ENCODE measurements around the gene AKNAD1. TPM values are rescaled to one million over a fixed set of nuclear protein-coding genes. Genes with fewer than 3 reads are reported as not detected.

AKNAD1 gene
- total and polyA plus RNA-seq, 2 of the 4 experiments (the other 2 are of a cell fraction), result 0.07 to 0.18 TPM

GRCh38 chr1:108854221-108855019 is 2.5 kb downstream of the AKNAD1 start:
- H3K23ac ChIP-seq (ENCODE audit: low read depth, low read length), result 0 out of 2 replicates have a peak overlapping the region, but pooled peaks have one; percentile 11
- BruUV-seq (replicated peaks), result no TSS peak
- no peaks in the 10 kb centered on the region for H4K20me1 ChIP-seq (ENCODE audit: insufficient read depth, low read length)
- no peak overlapping the region for H4K5ac ChIP-seq (ENCODE audit: low read depth, low read length)
- H2AK9ac ChIP-seq (replicated peaks; ENCODE audit: low read depth, low read length, poor library complexity), result no peak overlapping the region
- peak; percentile 57 for ATAC-seq (ENCODE audit: low read depth)
- no peak overlapping the region for H2AFZ ChIP-seq (replicated peaks; ENCODE audit: low read length, poor library complexity)
- no peak overlapping the region for H2BK5ac ChIP-seq (ENCODE audit: low read depth, low read length, poor library complexity, severe bottlenecking)
- intact Hi-C loops (cut with micrococcal nuclease) (no loop called here), dilution Hi-C loops (cut with HindIII; ENCODE audit: low sequenced_read_pairs, unreplicated experiment) (no loop called here), in situ Hi-C loops (cut with MboI; ENCODE audit: low sequenced_read_pairs) (no loop called here)
- no peak overlapping the region for H2BK20ac ChIP-seq (ENCODE audit: low read depth, low read length)
- no peaks in the 10 kb centered on the region for H3K9me1 ChIP-seq (ENCODE audit: insufficient read depth, low read length)
- no peak overlapping the region for H3K14ac ChIP-seq (replicated peaks; ENCODE audit: low read depth, low read length)
- POLR2A ChIA-PET (ENCODE audit: unreplicated experiment), result no interaction called here
- H3K18ac ChIP-seq (ENCODE audit: low read depth, low read length), result no peak overlapping the region
- no peaks in the 10 kb centered on the region for H3K9me3 ChIP-seq (ENCODE audit: control insufficient read depth, insufficient read depth, low read length)
- no peak overlapping the region; the same call in 2 of the 3 replicates for H2BK15ac ChIP-seq (ENCODE audit: low read depth, low read length)
- no peak overlapping the region for H2AK5ac ChIP-seq (ENCODE audit: low read depth, low read length)
- no peak for DNase-seq
- H3K9ac ChIP-seq (ENCODE audit: low read depth, low read length), result no peak overlapping the region
- no peak overlapping the region for H2BK120ac ChIP-seq (ENCODE audit: low read depth, low read length)
- H3K27ac ChIP-seq (ENCODE audit: insufficient read depth, low read length), result no peak overlapping the region
- no peak overlapping the region for H4K8ac ChIP-seq (ENCODE audit: low read depth in 2 of 2, low read length in 2 of 2)
- no peak overlapping the region for H3K4me3 ChIP-seq (ENCODE audit: insufficient read depth, low read depth, low read length)
- no peaks in the 10 kb centered on the region for H3K79me1 ChIP-seq (ENCODE audit: low read depth in 1 of 2, low read length in 2 of 2)
- no peak overlapping the region for H3K4ac ChIP-seq (ENCODE audit: low read depth, low read length)
- no peak overlapping the region for H3K56ac ChIP-seq (ENCODE audit: extremely low read depth, insufficient read depth, low read length)
- 50% methylated on average over 1 of the region's 3 CpGs; no CpG with 5 or more reads in 1 of the 2 experiments for WGBS, 2 experiments (ENCODE audit: extremely low coverage in 2 of 2, insufficient read length in 1 of 2)
- H3K36me3 ChIP-seq (ENCODE audit: control insufficient read depth, insufficient read depth, low read length), result no peaks in the 10 kb centered on the region
- CTCF ChIA-PET, result no interaction called here
- peaks cover 5% of the 10 kb centered on the region for H3K27me3 ChIP-seq (ENCODE audit: control insufficient read depth, insufficient read depth, low read length)
- peaks cover 2% of the 10 kb centered on the region for H3K4me1 ChIP-seq (ENCODE audit: control insufficient read depth, insufficient read depth, low read length)
- no peak overlapping the region for H4K91ac ChIP-seq (ENCODE audit: insufficient read depth, low read depth, low read length)
- H3K4me2 ChIP-seq (ENCODE audit: low read depth, low read length), result no peak overlapping the region
- TF ChIP-seq CTCF (conservative IDR thresholded peaks at IDR 0.05; ENCODE audit: low read depth, low read length) (no peak), MAZ (IDR thresholded peaks at IDR 0.05; ENCODE audit: borderline replicate concordance, low read depth, low read length) (no peak), MAFK (IDR thresholded peaks at IDR 0.05; ENCODE audit: low read depth, low read length) (no peak), RFX5 (IDR thresholded peaks at IDR 0.05; ENCODE audit: low read depth, low read length) (no peak), BHLHE40 (IDR thresholded peaks at IDR 0.05; ENCODE audit: low read depth, low read length) (no peak), POLR2A (IDR thresholded peaks at IDR 0.05; ENCODE audit: low read depth, low read length) (no peak), CEBPB (IDR thresholded peaks at IDR 0.05; ENCODE audit: low read depth, low read length) (no peak), USF2 (IDR thresholded peaks at IDR 0.05; ENCODE audit: low read depth, low read length) (no peak), RCOR1 (IDR thresholded peaks at IDR 0.05; ENCODE audit: insufficient replicate concordance, low read length) (no peak), NFE2L2 (IDR thresholded peaks at IDR 0.05; ENCODE audit: low read depth, low read length) (no peak), FOS (IDR thresholded peaks at IDR 0.05; ENCODE audit: low read depth, low read length) (no peak), CHD1 (IDR thresholded peaks at IDR 0.05; ENCODE audit: low read depth, low read length) (no peak), SMC3 (IDR thresholded peaks at IDR 0.05; ENCODE audit: low read depth, low read length) (no peak), MXI1 (IDR thresholded peaks at IDR 0.05; ENCODE audit: borderline replicate concordance, low read depth, low read length) (no peak), ELK1 (IDR thresholded peaks at IDR 0.05; ENCODE audit: borderline replicate concordance, low read depth, low read length) (no peak)

All from IMR-90 (cell line).